Astrocyte (in vitro differentiated cells and primary cell): ENCODE results near the gene ELF1. TPM values are rescaled to one million over a fixed set of nuclear protein-coding genes. Genes with fewer than 3 reads are reported as not detected.

Experiments
- DNase-seq: peaks from one replicate; pipeline ENCODE4 v3.0.0-alpha.2; 2010; ENCODE audit warnings: low read depth
- FAIRE-seq: peaks from 2 replicates; lab custom pipeline; 2011; peaks lifted over from hg19 to GRCh38; lab: Jason Lieb, UNC
- H2AFZ ChIP-seq: 2 replicates; pipeline ENCODE4 v1.6.0; 2012; ENCODE audit warnings: low read depth, low read length, inconsistent platforms
- H3K27ac ChIP-seq: 2 replicates; pipeline ENCODE4 v1.5.1; 2011; ENCODE audit warnings: low read depth, low read length, inconsistent platforms
- H3K27me3 ChIP-seq: 2 replicates; pipeline ENCODE4 v1.6.0; 2011; ENCODE audit warnings: low read length, inconsistent platforms; ENCODE audit not compliant: insufficient read depth
- H3K36me3 ChIP-seq: 2 replicates; pipeline ENCODE4 v1.5.1; 2011; ENCODE audit warnings: low read length, inconsistent platforms; ENCODE audit not compliant: insufficient read depth
- H3K4me1 ChIP-seq: 2 replicates; pipeline ENCODE4 v1.5.1; 2011; ENCODE audit warnings: low read length, inconsistent platforms; ENCODE audit not compliant: insufficient read depth
- H3K4me2 ChIP-seq: 2 replicates; pipeline ENCODE4 v1.6.0; 2012; ENCODE audit warnings: low read length, inconsistent platforms
- H3K4me3 ChIP-seq: 2 replicates; pipeline ENCODE4 v1.5.1; 2011; ENCODE audit warnings: low read depth, mild to moderate bottlenecking, low read length, inconsistent platforms; ENCODE audit not compliant: insufficient read depth
- H3K79me2 ChIP-seq: 2 replicates; pipeline ENCODE4 v1.6.0; 2012; ENCODE audit warnings: mild to moderate bottlenecking, low read length, inconsistent platforms; ENCODE audit not compliant: insufficient read depth
- H3K9ac ChIP-seq: 2 replicates; pipeline ENCODE4 v1.6.0; 2012; ENCODE audit warnings: mild to moderate bottlenecking, low read length, inconsistent platforms
- H3K9me3 ChIP-seq: 2 replicates; pipeline ENCODE4 v1.5.1; 2012; ENCODE audit warnings: low read depth, mild to moderate bottlenecking, low read length, inconsistent platforms; ENCODE audit not compliant: insufficient read depth
- H4K20me1 ChIP-seq: 2 replicates; pipeline ENCODE4 v1.6.0; 2012; ENCODE audit warnings: low read length, inconsistent platforms; ENCODE audit not compliant: insufficient read depth
- H3K27ac Mint-ChIP-seq: one replicate; pipeline ENCODE4 v1.8.0; 2021; ENCODE audit warnings: mild to moderate bottlenecking, mixed read lengths; ENCODE audit not compliant: unreplicated experiment
- H3K27me3 Mint-ChIP-seq: one replicate; pipeline ENCODE4 v1.8.0; 2021; ENCODE audit warnings: low read depth, mixed read lengths; ENCODE audit not compliant: unreplicated experiment
- H3K36me3 Mint-ChIP-seq: one replicate; pipeline ENCODE4 v1.8.0; 2021; ENCODE audit warnings: low read depth, mixed read lengths; ENCODE audit not compliant: unreplicated experiment
- H3K4me1 Mint-ChIP-seq: one replicate; pipeline ENCODE4 v1.8.0; 2021; ENCODE audit warnings: low read depth, mixed read lengths; ENCODE audit not compliant: unreplicated experiment
- H3K4me3 Mint-ChIP-seq: one replicate; pipeline ENCODE4 v1.8.0; 2021; ENCODE audit warnings: mild to moderate bottlenecking, moderate library complexity, mixed read lengths; ENCODE audit not compliant: unreplicated experiment
- H3K9me3 Mint-ChIP-seq: one replicate; pipeline ENCODE4 v1.8.0; 2021; ENCODE audit warnings: mild to moderate bottlenecking, mixed read lengths; ENCODE audit not compliant: unreplicated experiment
- CTCF ChIP-seq: IDR thresholded peaks from 2 replicates; pipeline ENCODE4 v1.5.1; 2011; ENCODE audit warnings: low read depth, mild to moderate bottlenecking, inconsistent platforms, low read length, moderate library complexity; ENCODE audit not compliant: insufficient read depth
- EZH2 ChIP-seq: IDR thresholded peaks from 2 replicates; pipeline ENCODE4 v1.6.1; 2012; ENCODE audit warnings: mild to moderate bottlenecking, low read length, inconsistent platforms; ENCODE audit not compliant: insufficient read depth
- total RNA-seq: library from RNA; stranded (reverse); gene quantifications from 2 replicates; pipeline ENCODE4 v1.2.1, GENCODE V29; 2021

The ELF1 gene
- total RNA-seq, 1 donor from 2014 or later, result 75.1 TPM

- no peaks in the 10 kb centered on the region for H3K27me3 Mint-ChIP-seq
- Histone ChIP-seq H3K4me3 (no peak overlapping the region), H4K20me1 (peaks cover 36% of the 10 kb centered on the region), H3K4me2 (no peak overlapping the region), H3K27me3 (no peaks in the 10 kb centered on the region), H3K9me3 (no peaks in the 10 kb centered on the region), H3K4me1 (no peaks in the 10 kb centered on the region), H3K27ac (no peak overlapping the region), H2AFZ (no peak overlapping the region), H3K36me3 (no peaks in the 10 kb centered on the region), H3K9ac (no peak overlapping the region), H3K79me2 (peaks cover 16% of the 10 kb centered on the region)
- H3K36me3 Mint-ChIP-seq, result peaks cover 14% of the 10 kb centered on the region
- FAIRE-seq (no peak), DNase-seq (no peak)
- H3K9me3 Mint-ChIP-seq, result peaks cover 4% of the 10 kb centered on the region
- TF ChIP-seq EZH2 (no peak), CTCF (no peak)
- H3K27ac Mint-ChIP-seq, result no peak overlapping the region
- H3K4me1 Mint-ChIP-seq, result peaks cover 22% of the 10 kb centered on the region
- no peak overlapping the region for H3K4me3 Mint-ChIP-seq
Observed at GRCh38 chr13:40961214-40961613, 57.9 kb downstream of the ELF1 start.

DNA sequence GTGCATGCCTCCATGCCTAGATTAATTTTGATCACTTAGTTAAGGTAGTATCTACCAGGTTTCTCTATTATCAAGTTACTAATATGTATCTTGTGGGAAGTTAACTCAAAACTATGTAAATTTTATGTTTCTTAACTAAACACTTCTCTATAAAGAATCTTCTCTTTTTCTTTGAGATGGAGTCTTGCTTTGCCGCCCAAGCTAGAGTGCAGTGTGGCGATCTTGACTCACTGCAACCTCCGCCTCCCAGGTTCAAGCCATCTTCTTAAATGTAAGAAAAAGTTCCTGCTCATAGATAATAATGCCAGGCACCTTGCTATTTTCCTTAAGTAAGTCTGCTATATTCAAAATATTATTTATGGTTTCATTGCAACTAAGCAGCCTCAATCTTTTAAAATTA is 58.4 kb downstream of the ELF1 start:
- Histone ChIP-seq H3K27me3 (no peaks in the 10 kb centered on the region), H2AFZ (no peak overlapping the region), H3K27ac (no peak overlapping the region), H3K9me3 (no peaks in the 10 kb centered on the region), H3K4me2 (no peak overlapping the region), H3K4me3 (no peak overlapping the region), H3K4me1 (no peaks in the 10 kb centered on the region), H3K36me3 (no peaks in the 10 kb centered on the region), H3K79me2 (peaks cover 16% of the 10 kb centered on the region), H3K9ac (no peak overlapping the region), H4K20me1 (peaks cover 34% of the 10 kb centered on the region)
- Mint-ChIP-seq H3K27ac (no peak overlapping the region), H3K9me3 (peaks cover 4% of the 10 kb centered on the region), H3K4me1 (peaks cover 22% of the 10 kb centered on the region), H3K4me3 (no peak overlapping the region), H3K27me3 (no peaks in the 10 kb centered on the region), H3K36me3 (peaks cover 14% of the 10 kb centered on the region)
- FAIRE-seq (no peak), DNase-seq (no peak)
- TF ChIP-seq CTCF, result no peak
- TF ChIP-seq EZH2, result no peak

- Histone ChIP-seq H3K9me3 (no peaks in the 10 kb centered on the region), H3K9ac (no peak overlapping the region), H3K27me3 (no peaks in the 10 kb centered on the region), H4K20me1 (peaks cover 15% of the 10 kb centered on the region), H3K36me3 (no peaks in the 10 kb centered on the region), H3K27ac (no peak overlapping the region), H3K4me2 (no peak overlapping the region), H3K79me2 (peaks cover 9% of the 10 kb centered on the region), H3K4me1 (no peaks in the 10 kb centered on the region), H2AFZ (no peak overlapping the region), H3K4me3 (no peak overlapping the region)
- H3K9me3 Mint-ChIP-seq, result peaks cover 4% of the 10 kb centered on the region
- H3K27me3 Mint-ChIP-seq, result no peaks in the 10 kb centered on the region
- H3K27ac Mint-ChIP-seq, result no peak overlapping the region
- peaks cover 20% of the 10 kb centered on the region for H3K36me3 Mint-ChIP-seq
- peaks cover 14% of the 10 kb centered on the region for H3K4me1 Mint-ChIP-seq
- H3K4me3 Mint-ChIP-seq, result no peak overlapping the region
- no peak for DNase-seq
- no peak for FAIRE-seq
- TF ChIP-seq CTCF (no peak), EZH2 (no peak)
Observed at GRCh38 chr13:40958655-40959054, 60.5 kb downstream of the ELF1 start.
